Fibroblast of upper back skin (primary cell): ENCODE measurements around the gene DOK7.

Experiments
- DNase-seq: peaks from one replicate; pipeline ENCODE4 v3.0.0-alpha.2; 2013

Gene DOK7

DNA sequence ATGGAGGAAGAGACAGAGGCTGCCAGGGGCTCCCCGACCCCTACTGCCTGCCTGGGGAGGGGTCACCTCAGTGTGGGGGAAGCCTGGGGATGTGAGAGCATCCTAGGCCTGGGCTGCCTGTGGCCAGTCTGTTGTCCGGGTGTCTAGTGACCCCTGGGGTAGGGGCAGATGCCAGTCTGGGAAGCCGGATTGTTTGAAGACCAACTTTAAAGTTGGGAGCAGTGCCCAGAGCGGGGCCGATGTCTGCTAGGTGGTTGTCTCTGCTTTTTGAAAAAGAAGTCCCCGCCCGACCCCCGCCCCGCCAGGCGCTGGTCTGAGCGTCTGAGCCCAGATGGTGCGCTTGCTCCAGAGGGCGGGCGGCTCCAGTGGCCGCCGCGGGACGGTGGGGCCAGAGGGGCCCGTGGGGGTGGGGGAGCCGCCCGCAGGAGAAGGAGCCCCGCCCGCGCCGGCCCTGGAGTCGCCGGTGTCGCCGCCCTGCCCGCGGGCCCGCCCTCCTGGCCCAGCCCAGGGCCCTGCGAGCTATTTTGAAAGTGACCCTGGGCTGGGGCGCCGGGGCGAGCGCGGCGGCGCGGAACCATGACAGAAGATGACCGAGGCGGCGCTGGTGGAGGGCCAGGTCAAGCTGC is at the start of gene DOK7:
Gene DOK7 (plus strand): TSS at position 517 of the 626 bp plus-strand sequence. CDS start 70 bp downstream, at position 587.
- no peak for DNase-seq

GRCh38 chr4:3413675-3414420 is 49.3 kb upstream of the DOK7 start:
- no peak for DNase-seq

DNA sequence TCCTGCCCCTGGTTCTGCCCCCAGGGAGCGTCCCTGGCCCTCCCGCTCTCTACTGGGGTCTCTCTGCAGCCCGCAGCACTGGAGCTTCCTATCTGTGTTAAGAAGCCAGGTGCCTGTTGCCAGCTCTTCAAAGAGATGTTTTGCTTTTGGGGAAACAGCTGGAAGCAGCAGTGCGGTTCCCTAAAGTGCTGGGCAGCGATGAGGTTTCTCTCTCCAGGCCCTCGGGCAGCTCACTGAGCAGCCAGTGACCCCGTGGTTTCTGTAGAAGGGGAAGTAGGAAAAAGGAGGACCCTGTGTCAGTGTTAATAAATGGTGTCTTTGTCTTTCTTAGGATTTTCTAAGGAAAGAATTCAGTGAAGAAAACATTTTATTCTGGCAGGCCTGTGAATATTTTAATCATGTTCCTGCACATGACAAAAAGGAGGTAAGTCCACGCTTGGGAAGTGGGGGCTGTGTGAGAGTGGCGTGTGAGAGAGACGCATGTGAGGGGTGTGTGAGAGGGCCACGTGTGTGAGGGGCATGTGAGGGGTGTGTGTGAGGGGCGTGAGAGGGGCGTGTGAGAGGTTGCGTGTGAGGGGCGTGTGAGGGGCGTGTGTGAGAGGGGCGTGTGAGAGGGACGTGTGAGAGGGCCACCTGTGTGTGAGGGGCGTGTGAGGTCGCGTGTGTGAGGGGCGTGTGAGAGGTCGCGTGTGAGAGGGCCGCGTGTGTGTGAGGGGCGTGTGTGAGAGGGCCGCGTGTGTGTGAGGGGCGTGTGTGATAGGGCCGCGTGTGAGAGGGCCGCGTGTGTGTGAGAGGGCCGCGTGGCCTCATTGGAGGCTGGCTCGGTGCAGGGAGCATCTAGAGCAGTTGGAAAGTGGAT is 48.5 kb upstream of the DOK7 start:
- no peak for DNase-seq

DNA sequence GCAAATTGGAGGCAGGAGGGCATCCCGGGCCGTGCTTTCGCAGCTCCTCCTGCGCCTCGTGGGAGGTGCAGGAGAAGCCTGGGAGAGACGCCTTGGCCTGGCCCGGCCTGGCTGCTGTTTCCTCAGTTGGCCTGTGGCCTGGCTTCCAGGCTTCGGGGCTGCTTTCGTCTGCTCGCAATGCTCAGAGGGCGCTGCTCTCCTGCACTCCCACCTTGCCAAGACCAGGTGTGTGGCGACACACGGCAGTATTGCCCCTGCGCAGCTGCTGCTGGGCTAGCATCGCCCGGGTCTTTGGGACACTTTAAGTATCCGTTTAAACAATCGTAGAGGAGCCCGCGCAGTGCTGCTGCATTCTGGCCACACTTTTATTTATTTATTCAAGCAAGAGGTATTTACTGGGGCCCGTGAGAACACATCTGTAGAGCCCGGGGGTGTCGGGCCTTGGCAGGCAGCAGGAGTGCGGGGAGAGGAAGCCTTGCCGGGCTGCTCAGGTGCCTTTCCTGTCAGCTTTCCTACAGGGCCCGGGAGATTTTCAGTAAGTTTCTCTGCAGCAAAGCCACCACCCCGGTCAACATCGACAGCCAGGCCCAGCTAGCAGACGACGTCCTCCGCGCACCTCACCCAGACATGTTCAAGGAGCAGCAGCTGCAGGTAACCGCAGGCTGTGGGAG is 47.5 kb upstream of the DOK7 start:
- DNase-seq = no peak

GRCh38 chr4:3416270-3416669 is 46.8 kb upstream of the DOK7 start:
- DNase-seq = no peak

- no peak for DNase-seq
These were observed 46.3 kb upstream of the DOK7 start for GRCh38 chr4:3416821-3417221.

DNA sequence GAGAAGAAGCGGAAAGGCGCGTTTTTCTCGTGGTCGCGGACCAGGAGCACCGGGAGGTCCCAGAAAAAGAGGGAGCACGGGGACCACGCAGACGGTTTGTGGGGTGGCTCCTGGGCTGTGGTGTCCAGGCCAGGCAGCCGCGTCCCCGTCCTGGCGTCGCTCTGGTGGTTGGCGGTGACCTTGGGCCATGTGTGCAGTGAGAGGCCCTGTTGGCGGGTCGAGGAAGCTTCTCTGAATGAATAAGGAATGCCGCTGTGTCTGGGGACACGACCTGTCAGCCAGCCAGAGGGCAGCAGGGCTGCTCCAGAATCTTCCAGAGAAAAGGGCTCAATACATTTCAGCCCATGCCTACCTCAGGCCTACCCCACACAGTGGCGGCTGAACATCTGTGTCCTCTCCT is 45.7 kb upstream of the DOK7 start:
- DNase-seq = no peak

GRCh38 chr4:3418029-3418762 is 44.9 kb upstream of the DOK7 start:
- no peak for DNase-seq

GRCh38 chr4:3419836-3420605 is 43.1 kb upstream of the DOK7 start:
- no peak for DNase-seq

DNA sequence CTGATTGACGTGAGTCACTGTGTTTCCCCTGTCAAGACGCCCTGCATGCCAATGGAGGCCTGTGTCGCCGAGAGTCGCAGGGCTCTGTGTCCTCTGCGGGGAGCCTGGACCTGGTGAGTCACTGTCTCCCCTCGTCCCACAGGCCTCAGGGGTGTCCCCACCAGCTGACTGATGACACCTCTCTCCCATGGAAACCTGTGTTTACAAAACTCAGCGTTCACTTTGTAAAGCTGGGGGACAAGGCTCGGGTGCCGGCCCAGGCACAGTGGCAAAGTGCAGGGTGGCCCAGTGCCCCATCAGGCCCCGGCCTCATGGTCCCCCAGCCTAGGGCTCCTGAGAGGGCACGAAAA is 42.5 kb upstream of the DOK7 start:
- no peak for DNase-seq

- no peak for DNase-seq
These were observed 42.1 kb upstream of the DOK7 start for GRCh38 chr4:3420956-3421355.

GRCh38 chr4:3421470-3421869 is 41.6 kb upstream of the DOK7 start:
- DNase-seq = no peak

DNA sequence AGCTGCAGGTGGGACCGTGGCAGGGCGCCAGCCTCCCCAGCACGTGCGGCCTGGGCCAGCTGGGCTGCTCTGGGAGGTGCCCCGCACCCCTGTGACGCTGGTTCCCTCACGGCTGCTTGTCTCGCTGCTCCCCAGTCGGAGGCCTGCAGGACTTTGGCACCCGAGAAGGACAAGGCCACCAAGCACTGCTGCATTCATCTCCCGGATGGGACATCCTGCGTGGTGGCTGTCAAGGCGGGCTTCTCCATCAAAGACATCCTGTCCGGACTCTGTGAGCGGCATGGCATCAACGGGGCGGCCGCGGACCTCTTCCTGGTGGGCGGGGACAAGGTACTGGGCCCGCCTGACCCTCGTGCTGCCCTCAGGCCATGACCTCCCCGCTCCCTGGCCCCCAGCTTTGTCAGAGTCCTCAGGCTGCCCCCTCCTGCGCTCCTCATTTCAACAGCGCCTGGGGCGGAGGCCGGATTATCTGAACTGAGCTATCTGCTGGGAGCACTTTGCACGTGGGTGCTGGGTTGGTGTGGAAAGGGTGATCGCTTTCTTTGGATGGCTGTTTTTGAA is 40.8 kb upstream of the DOK7 start:
- no peak for DNase-seq

GRCh38 chr4:3422808-3423297 is 40.3 kb upstream of the DOK7 start:
- DNase-seq = no peak

DNA sequence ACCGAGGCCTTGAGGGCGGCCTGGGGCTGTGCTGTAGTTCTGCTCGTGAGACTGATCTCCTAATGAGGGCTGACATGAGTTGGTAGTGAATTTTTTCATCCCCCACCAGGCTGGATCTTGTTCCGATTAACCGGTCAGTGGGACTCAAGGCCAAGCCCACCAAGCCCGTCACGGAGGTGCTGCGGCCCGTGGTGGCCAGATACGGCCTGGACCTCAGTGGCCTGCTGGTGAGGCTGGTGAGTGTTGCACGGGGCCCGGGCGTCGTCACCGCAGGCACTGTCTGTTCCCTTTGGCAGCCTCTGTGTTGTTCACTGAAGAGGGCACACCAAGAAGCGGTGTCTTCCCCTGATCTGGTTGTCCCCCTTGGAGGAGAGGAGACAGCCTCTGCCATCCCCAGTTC is 39.7 kb upstream of the DOK7 start:
- DNase-seq = no peak

DNA sequence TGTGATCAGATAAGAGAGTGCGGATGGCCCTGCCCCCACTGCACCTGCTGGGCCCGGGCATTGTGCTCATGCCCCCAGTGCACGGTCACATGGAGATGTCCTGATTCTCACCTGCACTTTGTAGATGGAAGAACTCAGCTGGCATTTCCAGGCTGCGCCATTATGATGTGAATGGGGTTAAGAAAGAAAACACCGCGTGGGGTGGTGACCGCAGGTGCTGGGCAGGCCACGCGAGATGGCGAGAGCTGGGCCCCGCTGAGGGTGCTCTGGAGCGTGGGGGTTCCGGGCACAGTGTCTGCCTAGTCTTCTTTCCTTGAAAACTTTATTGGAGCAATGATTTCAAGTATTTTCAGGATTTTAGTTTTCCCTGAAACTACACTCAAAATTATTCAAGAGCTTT is 39.2 kb upstream of the DOK7 start:
- DNase-seq = no peak

- no peak for DNase-seq
These were observed 38.5 kb upstream of the DOK7 start for GRCh38 chr4:3424522-3425095.

DNA sequence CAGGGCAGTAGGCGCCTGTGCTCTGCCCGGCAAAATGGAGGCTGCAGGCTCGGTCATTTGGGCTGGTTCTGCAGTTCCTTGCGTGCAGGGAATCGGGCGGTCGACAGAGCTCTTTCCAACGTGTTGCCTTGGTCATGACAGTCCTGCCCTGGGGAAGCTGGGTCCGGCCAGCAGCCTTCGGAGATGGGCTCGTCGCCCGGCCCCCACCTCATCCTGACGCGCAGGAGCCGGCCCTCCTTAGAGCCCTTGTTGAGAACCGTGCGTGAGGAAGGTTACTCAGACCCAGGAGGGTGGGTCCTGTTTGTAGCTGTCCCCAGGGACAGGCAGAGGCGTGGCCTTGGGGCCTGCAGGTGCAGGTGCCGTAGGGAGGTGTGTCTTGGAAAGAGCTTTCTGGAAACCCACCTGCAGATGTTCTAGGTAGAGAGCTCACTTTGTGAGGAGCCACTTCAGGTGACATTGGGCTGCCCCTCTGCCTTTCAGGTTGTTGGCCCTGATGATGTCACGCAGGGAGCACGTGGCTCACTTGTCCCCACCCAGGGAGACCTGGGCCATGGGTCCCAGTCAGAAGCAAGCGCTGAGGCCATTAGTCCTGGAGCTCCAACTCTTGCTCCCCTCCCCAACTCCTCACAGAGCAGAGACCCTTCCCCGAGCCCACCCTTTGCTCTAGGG is 36.5 kb upstream of the DOK7 start:
- no peak for DNase-seq

- no peak for DNase-seq
These were observed 36.0 kb upstream of the DOK7 start for GRCh38 chr4:3427134-3427476.

DNA sequence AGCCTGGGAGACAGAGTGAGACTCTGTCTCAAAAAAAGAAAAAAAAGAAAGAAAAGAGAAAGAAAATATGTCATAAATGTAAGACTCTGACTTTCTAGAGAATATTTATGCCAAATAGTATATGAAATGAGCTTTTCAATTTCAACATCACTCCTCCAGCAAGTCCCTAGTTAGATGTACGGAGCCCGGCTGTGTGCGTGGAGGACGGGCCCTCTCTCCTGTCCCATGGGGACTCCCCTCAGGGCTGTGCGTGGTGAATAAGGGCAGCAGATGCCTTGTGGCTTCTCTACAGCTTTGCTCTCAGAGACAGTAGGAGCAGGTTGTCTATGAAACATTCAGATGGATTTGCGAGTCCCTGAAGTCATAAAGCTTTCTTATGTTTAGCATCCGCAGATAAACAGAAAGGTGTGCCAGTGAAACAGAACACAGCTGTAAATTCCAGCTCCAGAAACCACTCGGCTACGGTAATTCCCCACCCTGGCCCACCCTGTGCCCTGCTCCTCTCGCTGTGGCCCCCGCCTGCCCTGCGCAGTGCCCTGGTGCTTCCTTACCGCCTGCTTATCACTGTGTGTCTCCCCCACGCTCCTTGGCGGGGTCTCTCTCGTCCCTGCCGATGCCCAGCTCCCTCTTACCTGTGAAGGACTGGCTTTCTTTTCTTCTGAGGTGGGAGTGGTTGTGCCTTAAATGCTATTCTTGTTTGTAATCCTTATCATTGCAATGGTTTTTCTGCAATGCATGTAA is 35.2 kb upstream of the DOK7 start:
- no peak for DNase-seq
